Karpas-422 (cell line): Measurements from ENCODE around the gene SLC27A4. TPM values are rescaled to one million over a fixed set of nuclear protein-coding genes. Genes with fewer than 3 reads are reported as not detected.

Experiments
- DNase-seq: peaks from one replicate; pipeline ENCODE4 v3.0.0-alpha.2; 2015
- H2AFZ ChIP-seq: fragments of 200-600 bp; sonication (generic); 2 replicates; pipeline ENCODE4 v1.6.1; 2014; ENCODE audit warnings: antibody characterized with exemption, low read length, mixed read lengths
- H3K27ac ChIP-seq: fragments of 200-600 bp; sonication (generic); 2 replicates; pipeline ENCODE4 v1.5.1; 2014; ENCODE audit warnings: mild to moderate bottlenecking, low read length, moderate library complexity
- H3K27me3 ChIP-seq: fragments of 200-600 bp; sonication (generic); 2 replicates; pipeline ENCODE4 v1.6.1; 2014; ENCODE audit warnings: low read length, mixed read lengths
- H3K36me3 ChIP-seq: fragments of 200-600 bp; sonication (generic); 2 replicates; pipeline ENCODE4 v1.6.1; 2014; ENCODE audit warnings: low read length, mixed read lengths; ENCODE audit not compliant: insufficient read depth
- H3K4me1 ChIP-seq: fragments of 200-600 bp; sonication (generic); 2 replicates; pipeline ENCODE4 v1.6.1; 2014; ENCODE audit warnings: mild to moderate bottlenecking, low read length, mixed read lengths
- H3K4me2 ChIP-seq: fragments of 200-600 bp; sonication (generic); 2 replicates; pipeline ENCODE4 v1.6.1; 2014; ENCODE audit warnings: low read length, low read depth, mild to moderate bottlenecking; ENCODE audit not compliant: poor library complexity, severe bottlenecking
- H3K4me3 ChIP-seq: fragments of 200-600 bp; sonication (generic); 2 replicates; pipeline ENCODE4 v1.5.1; 2014; ENCODE audit warnings: mild to moderate bottlenecking, antibody characterized with exemption, low read length, mixed read lengths
- H3K79me2 ChIP-seq: fragments of 200-600 bp; sonication (generic); 2 replicates; pipeline ENCODE4 v1.6.1; 2014; ENCODE audit warnings: mild to moderate bottlenecking, low read length, mixed read lengths
- H3K9ac ChIP-seq: fragments of 200-600 bp; sonication (generic); 2 replicates; pipeline ENCODE4 v1.6.0; 2014; ENCODE audit warnings: low read length
- H3K9me2 ChIP-seq: fragments of 200-600 bp; sonication (generic), shearing (Covaris generic); replicated peaks from 2 replicates; pipeline ENCODE4 v1.6.0; 2014; ENCODE audit warnings: mild to moderate bottlenecking, low read length, moderate library complexity; ENCODE audit not compliant: insufficient read depth
- H3K9me3 ChIP-seq: fragments of 300-700, 200-600 bp; sonication (generic); 2 replicates; pipeline ENCODE4 v1.6.1; 2014; ENCODE audit warnings: low read length, mixed read lengths
- H4K20me1 ChIP-seq: fragments of 200-600 bp; sonication (generic); 2 replicates; pipeline ENCODE4 v1.6.1; 2014; ENCODE audit warnings: mild to moderate bottlenecking, antibody characterized with exemption, low read length, low read depth; ENCODE audit not compliant: insufficient read depth
- total RNA-seq: library from RNA; depleted of rRNA; stranded (reverse); fragments of >200 nt; shearing (Covaris generic); gene quantifications from 2 replicates; pipeline ENCODE4 v1.2.3, GENCODE V29; 2014; ENCODE audit warnings: low replicate concordance

SLC27A4 gene
- total RNA-seq, 1 experiment from 2014 or later = 18.5 TPM

DNA sequence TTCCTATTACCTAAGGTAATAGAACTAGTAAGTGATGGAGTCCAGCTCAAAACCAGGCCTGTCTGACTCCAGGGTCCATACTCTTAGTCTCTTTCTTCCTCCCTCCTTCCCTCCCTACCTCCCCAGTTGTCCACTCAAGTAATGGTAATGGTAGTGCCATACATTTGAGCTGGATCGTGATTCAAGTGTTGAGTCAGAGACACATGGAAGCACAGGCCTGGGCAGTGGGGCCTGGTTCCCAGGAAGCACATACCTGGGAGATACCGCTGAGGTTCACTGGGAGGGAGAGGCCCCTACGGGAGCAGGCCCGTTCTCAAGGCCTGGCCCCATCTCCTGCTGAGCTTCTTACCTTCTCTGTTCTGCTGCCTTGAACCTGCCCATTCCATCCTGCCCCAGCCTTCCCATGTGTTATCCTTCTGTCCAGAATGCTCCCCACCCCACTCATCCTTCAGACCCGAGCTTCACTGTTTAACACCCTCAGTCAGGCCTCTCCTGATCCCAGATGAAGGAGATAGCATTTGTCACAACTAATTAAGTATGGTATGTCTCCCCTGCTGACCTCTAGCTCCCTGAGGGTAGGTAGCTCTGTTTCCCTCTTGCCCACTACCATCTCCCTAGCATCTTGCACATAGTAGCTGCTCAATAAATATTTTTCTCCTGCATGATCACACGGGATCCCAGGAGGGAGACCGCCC, 44.6 kb downstream of the SLC27A4 start:
- Histone ChIP-seq H3K79me2 (0 out of 2 replicates have a peak, but pooled peaks cover 3% of the 10 kb centered on the region), H3K27me3 (no peaks in the 10 kb centered on the region), H3K9ac (no peak overlapping the region), H3K9me2 (no peaks in the 10 kb centered on the region), H3K9me3 (no peaks in the 10 kb centered on the region), H3K27ac (no peak overlapping the region), H3K4me1 (peaks cover 5% of the 10 kb centered on the region), H2AFZ (no peak overlapping the region), H3K36me3 (no peaks in the 10 kb centered on the region; the same call in 1 of the 2 replicates), H3K4me3 (no peak overlapping the region), H4K20me1 (peaks cover 8% of the 10 kb centered on the region; the same call in 1 of the 2 replicates), H3K4me2 (no peak overlapping the region)
- DNase-seq = no peak

DNA sequence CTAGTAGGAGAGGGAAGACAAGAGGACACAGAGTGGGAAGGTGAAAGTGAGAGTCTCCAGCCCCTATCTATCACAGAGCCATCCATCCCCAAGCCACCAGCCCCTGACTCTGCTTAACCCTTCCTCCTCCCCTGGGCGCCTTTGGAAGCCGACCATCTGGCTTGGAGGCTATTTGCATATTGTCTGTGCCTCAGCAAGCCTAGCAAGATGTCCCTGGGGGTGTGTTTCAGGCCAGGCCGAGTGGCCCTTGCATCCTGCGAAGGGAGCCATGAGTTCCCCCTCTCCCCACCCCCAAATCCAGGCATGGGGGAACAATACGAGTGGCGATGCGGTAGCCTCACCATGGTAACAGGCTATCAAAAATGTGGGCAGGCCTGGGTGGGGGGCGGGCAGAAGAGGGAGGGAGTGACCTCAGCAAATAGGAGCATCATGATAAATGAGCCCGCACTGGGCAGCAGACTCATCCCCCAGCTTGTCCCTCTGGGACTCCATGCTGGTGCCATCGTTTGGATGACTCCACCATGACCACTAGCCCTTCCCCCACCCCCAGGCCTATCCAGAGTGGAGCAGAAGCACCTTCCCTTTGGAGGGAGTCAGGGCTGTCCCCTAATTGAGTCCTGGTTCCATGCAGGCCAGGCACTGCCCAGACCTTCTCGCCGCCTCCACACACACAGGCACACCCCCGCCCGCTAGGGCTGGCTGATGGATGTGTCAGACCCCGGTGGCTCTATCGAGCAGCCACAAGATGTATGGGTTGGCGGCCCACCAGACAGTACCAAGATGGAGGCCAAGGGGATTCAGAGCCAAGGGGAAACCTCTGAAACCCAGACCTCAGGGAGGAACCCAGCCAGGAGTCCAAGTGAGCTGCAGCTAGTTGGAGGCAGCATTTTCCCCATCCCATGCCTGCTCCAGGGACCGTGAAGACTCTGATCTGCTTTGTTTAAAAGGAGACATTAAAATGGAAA, 45.5 kb downstream of the SLC27A4 start:
- Histone ChIP-seq H3K36me3 (no peaks in the 10 kb centered on the region; the same call in 1 of the 2 replicates), H4K20me1 (peaks cover 8% of the 10 kb centered on the region; the same call in 1 of the 2 replicates)

DNA sequence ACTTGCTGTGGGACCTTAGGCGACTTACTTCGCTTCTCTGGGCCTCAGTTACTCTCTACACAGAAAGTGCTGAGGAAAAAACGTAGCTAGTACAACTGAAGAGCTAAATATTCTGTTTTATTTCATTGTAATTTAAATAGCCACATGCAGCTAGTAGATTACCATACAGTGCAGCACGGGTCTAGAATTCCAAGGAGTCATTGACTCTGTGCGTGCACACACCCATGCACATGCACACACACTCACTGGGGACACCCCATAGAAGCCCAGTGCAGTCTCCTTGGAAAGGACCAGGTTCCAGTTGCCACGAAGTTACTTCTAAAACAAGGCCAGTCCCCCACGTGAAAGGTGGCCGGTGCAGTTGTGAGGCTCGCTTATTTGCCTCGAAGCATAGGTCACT, 47.8 kb downstream of the SLC27A4 start:
- no peaks in the 10 kb centered on the region for H3K36me3 ChIP-seq
- H3K4me1 ChIP-seq = peaks cover 5% of the 10 kb centered on the region
- no peaks in the 10 kb centered on the region for H3K9me2 ChIP-seq
- no peak overlapping the region for H3K4me2 ChIP-seq
- H2AFZ ChIP-seq = no peak overlapping the region
- no peak overlapping the region for H3K4me3 ChIP-seq
- peaks cover 8% of the 10 kb centered on the region; the same call in 1 of the 2 replicates for H4K20me1 ChIP-seq
- no peak overlapping the region for H3K9ac ChIP-seq
- H3K27me3 ChIP-seq = no peaks in the 10 kb centered on the region
- no peak overlapping the region for H3K27ac ChIP-seq
- no peak for DNase-seq
- H3K79me2 ChIP-seq = 0 out of 2 replicates have a peak, but pooled peaks cover 3% of the 10 kb centered on the region
- H3K9me3 ChIP-seq = no peaks in the 10 kb centered on the region

More for the DNA sequence above, 45.5 kb downstream of the SLC27A4 start:
- Histone ChIP-seq H3K27me3 (no peaks in the 10 kb centered on the region), H3K79me2 (0 out of 2 replicates have a peak, but pooled peaks cover 3% of the 10 kb centered on the region), H3K9me3 (no peaks in the 10 kb centered on the region), H3K27ac (no peak overlapping the region), H3K9ac (no peak overlapping the region), H3K9me2 (no peaks in the 10 kb centered on the region), H3K4me3 (no peak overlapping the region), H3K4me1 (peaks cover 5% of the 10 kb centered on the region), H3K4me2 (no peak overlapping the region), H2AFZ (no peak overlapping the region)
- no peak for DNase-seq

DNA sequence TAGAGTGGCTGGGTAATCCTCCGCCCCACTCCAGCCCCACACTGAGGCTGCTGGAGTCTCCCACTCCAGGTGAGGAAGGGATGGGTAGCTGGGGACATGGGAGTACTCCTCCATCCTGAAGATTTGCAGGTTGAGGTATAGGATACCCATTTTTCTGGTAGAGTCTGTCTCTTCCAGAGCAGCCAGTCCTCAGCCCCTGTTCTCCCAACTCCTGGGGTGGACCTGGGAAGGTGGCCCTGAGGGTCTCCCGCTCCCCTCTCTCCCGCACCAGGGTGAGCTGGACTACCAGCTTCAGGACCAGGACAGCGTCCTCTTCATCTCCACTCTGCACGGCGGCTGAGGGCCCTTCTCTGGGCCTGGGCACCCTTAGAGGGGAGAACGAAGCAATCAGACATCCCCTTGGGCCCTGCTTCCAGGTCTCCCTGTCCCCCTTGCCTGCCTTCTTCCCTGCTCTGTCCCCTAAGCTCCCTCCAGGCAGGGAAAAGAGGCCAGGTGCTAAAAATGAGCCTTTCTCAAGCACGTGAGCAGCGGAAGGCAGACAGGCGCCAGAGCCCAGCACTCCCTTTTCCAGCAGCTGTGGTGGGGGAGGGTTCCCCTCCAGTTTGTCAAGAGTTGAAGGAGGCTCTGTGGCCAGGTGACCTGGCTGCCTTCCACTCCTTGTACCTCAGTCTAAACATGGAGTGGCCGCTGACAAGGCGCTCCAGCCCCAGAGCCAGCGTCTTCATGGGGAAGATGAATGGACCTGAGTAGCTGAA, 49.2 kb downstream of the SLC27A4 start:
- Histone ChIP-seq H3K27me3 (no peaks in the 10 kb centered on the region), H3K27ac (no peak overlapping the region), H4K20me1 (no peaks in the 10 kb centered on the region), H2AFZ (no peak overlapping the region), H3K9ac (no peak overlapping the region), H3K79me2 (no peaks in the 10 kb centered on the region), H3K9me2 (no peaks in the 10 kb centered on the region), H3K9me3 (no peaks in the 10 kb centered on the region), H3K4me2 (no peak overlapping the region), H3K4me1 (peaks cover 5% of the 10 kb centered on the region), H3K4me3 (no peak overlapping the region), H3K36me3 (no peaks in the 10 kb centered on the region)
- DNase-seq = no peak

DNA sequence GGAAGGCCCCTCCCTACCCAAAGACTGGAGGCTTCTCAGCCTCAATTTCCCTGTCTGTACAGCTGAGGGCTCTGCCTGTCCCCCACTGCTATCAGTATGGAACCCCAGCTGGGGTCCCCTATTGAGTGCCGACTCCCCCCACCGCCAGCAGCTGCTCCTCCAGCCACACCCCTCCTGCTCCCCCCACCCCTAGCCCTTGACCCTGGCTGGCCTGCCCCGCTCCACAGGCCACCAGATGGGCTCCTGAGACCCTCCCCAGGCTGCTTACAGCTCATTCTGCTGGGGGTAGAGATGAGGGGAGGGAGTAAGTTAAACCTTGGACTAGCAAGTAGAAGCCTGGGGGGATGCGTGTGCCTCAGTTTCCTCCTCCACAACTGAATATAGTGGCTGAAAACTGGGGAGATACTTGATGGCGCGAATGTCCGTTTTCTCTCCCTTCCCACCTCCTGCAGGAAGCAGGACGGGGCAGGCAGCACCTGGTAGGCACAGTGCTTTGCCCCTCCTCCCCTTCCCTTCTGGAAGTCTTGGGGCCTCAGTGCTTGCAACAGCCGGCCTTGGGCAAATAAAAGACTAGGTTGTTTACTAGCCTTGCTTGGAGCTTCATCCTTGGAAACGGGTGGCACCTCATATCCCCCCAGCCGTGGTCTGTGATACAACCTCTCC, 50.0 kb downstream of the SLC27A4 start:
- no peak overlapping the region for H3K9ac ChIP-seq
- H3K4me1 ChIP-seq = peaks cover 2% of the 10 kb centered on the region
- no peaks in the 10 kb centered on the region for H3K9me2 ChIP-seq
- no peak overlapping the region for H2AFZ ChIP-seq
- H3K36me3 ChIP-seq = no peaks in the 10 kb centered on the region
- H4K20me1 ChIP-seq = no peaks in the 10 kb centered on the region
- no peaks in the 10 kb centered on the region for H3K79me2 ChIP-seq
- no peak overlapping the region for H3K27ac ChIP-seq
- no peaks in the 10 kb centered on the region for H3K9me3 ChIP-seq
- H3K4me2 ChIP-seq = no peak overlapping the region
- H3K27me3 ChIP-seq = no peaks in the 10 kb centered on the region
- DNase-seq = no peak
- no peak overlapping the region for H3K4me3 ChIP-seq

- Histone ChIP-seq H3K4me3 (no peak overlapping the region), H3K27ac (no peak overlapping the region), H3K9me3 (no peaks in the 10 kb centered on the region), H2AFZ (no peak overlapping the region), H3K4me2 (no peak overlapping the region), H3K9me2 (no peaks in the 10 kb centered on the region), H3K36me3 (no peaks in the 10 kb centered on the region), H3K27me3 (no peaks in the 10 kb centered on the region), H3K4me1 (no peaks in the 10 kb centered on the region), H4K20me1 (no peaks in the 10 kb centered on the region), H3K79me2 (no peaks in the 10 kb centered on the region), H3K9ac (no peak overlapping the region)
- no peak for DNase-seq
These were observed 50.7 kb downstream of the SLC27A4 start for GRCh38 chr9:128390813-128391711.

- Histone ChIP-seq H3K9ac (no peak overlapping the region), H3K9me3 (no peaks in the 10 kb centered on the region), H2AFZ (no peak overlapping the region), H3K36me3 (no peaks in the 10 kb centered on the region), H3K4me2 (no peak overlapping the region), H3K27ac (no peak overlapping the region), H3K4me3 (no peak overlapping the region), H3K27me3 (no peaks in the 10 kb centered on the region), H3K4me1 (no peaks in the 10 kb centered on the region), H3K9me2 (no peaks in the 10 kb centered on the region), H4K20me1 (no peaks in the 10 kb centered on the region), H3K79me2 (no peaks in the 10 kb centered on the region)
- no peak for DNase-seq
These were observed 51.6 kb downstream of the SLC27A4 start for GRCh38 chr9:128391956-128392301.
